Measurements from ENCODE around the gene CUEDC2.

- no peak for TF ChIP-seq CTCF (IDR thresholded peaks at IDR 0.05; ENCODE audit: low read depth, low read length, missing input control)
- TF ChIP-seq GABPA (IDR thresholded peaks at IDR 0.05 in 1 of 2, conservative IDR thresholded peaks at IDR 0.05 in 1 of 2): no peak
- TF ChIP-seq, protein P1, sequence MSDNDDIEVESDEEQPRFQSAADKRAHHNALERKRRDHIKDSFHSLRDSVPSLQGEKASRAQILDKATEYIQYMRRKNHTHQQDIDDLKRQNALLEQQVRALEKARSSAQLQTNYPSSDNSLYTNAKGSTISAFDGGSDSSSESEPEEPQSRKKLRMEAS (IDR thresholded peaks at IDR 0.05): no peak
- TF ChIP-seq JUND (IDR thresholded peaks at IDR 0.05): no peak
- TF ChIP-seq REST (IDR thresholded peaks at IDR 0.05): no peak
- no peak for TF ChIP-seq RAD21 (IDR thresholded peaks at IDR 0.05)
These were observed 2.9 kb downstream of the CUEDC2 start for GRCh38 chr10:102429468-102429867.

All from liver (tissue), 3 donors.